ENCODE data around the gene PPM1H.

PPM1H gene

GRCh38 chr12:62861586-62861985, 73.4 kb downstream of the PPM1H start:
- H3K4me1 ChIP-seq (ENCODE audit: insufficient read depth, low read length), result peaks cover 20% of the 10 kb centered on the region
- no peak overlapping the region for H3K9ac ChIP-seq (ENCODE audit: low read depth, low read length)
- no peaks in the 10 kb centered on the region for H3K9me3 ChIP-seq (ENCODE audit: control insufficient read depth, insufficient read depth, low read length)
- no peaks in the 10 kb centered on the region for H3K36me3 ChIP-seq (ENCODE audit: insufficient read depth, low read length)

- Histone ChIP-seq H3K4me1 (ENCODE audit: insufficient read depth, low read length) (peaks cover 12% of the 10 kb centered on the region; the same call in 1 of the 2 replicates), H3K36me3 (ENCODE audit: insufficient read depth, low read length) (no peaks in the 10 kb centered on the region), H3K9ac (ENCODE audit: low read depth, low read length) (no peak overlapping the region), H3K9me3 (ENCODE audit: control insufficient read depth, insufficient read depth, low read length) (no peaks in the 10 kb centered on the region)
Observed at GRCh38 chr12:62860501-62861411, 74.2 kb downstream of the PPM1H start.

- peaks cover 12% of the 10 kb centered on the region; the same call in 1 of the 2 replicates for H3K4me1 ChIP-seq (ENCODE audit: insufficient read depth, low read length)
- H3K9ac ChIP-seq (ENCODE audit: low read depth, low read length), result no peak overlapping the region
- no peaks in the 10 kb centered on the region for H3K36me3 ChIP-seq (ENCODE audit: insufficient read depth, low read length)
- H3K9me3 ChIP-seq (ENCODE audit: control insufficient read depth, insufficient read depth, low read length), result no peaks in the 10 kb centered on the region
Observed at GRCh38 chr12:62860020-62860419, 74.9 kb downstream of the PPM1H start.

GRCh38 chr12:62859321-62859737, 75.6 kb downstream of the PPM1H start:
- Histone ChIP-seq H3K9me3 (ENCODE audit: control insufficient read depth, insufficient read depth, low read length) (no peaks in the 10 kb centered on the region), H3K36me3 (ENCODE audit: insufficient read depth, low read length) (no peaks in the 10 kb centered on the region), H3K9ac (ENCODE audit: low read depth, low read length) (no peak overlapping the region), H3K4me1 (ENCODE audit: insufficient read depth, low read length) (peaks cover 12% of the 10 kb centered on the region; the same call in 1 of the 2 replicates)

GRCh38 chr12:62856454-62856853, 78.5 kb downstream of the PPM1H start:
- Histone ChIP-seq H3K4me1 (ENCODE audit: insufficient read depth, low read length) (peaks cover 9% of the 10 kb centered on the region; the same call in 1 of the 2 replicates), H3K9me3 (ENCODE audit: control insufficient read depth, insufficient read depth, low read length) (no peaks in the 10 kb centered on the region), H3K36me3 (ENCODE audit: insufficient read depth, low read length) (no peaks in the 10 kb centered on the region), H3K9ac (ENCODE audit: low read depth, low read length) (no peak overlapping the region)

GRCh38 chr12:62854024-62854423, 80.9 kb downstream of the PPM1H start:
- H3K9me3 ChIP-seq (ENCODE audit: control insufficient read depth, insufficient read depth, low read length), result no peaks in the 10 kb centered on the region
- no peak overlapping the region for H3K9ac ChIP-seq (ENCODE audit: low read depth, low read length)
- H3K4me1 ChIP-seq (ENCODE audit: insufficient read depth, low read length), result peaks cover 4% of the 10 kb centered on the region; the same call in 1 of the 2 replicates
- H3K36me3 ChIP-seq (ENCODE audit: insufficient read depth, low read length), result no peaks in the 10 kb centered on the region

- H3K9me3 ChIP-seq (ENCODE audit: control insufficient read depth, insufficient read depth, low read length), result no peaks in the 10 kb centered on the region
- H3K9ac ChIP-seq (ENCODE audit: low read depth, low read length), result no peak overlapping the region
- no peaks in the 10 kb centered on the region for H3K36me3 ChIP-seq (ENCODE audit: insufficient read depth, low read length)
- H3K4me1 ChIP-seq (ENCODE audit: insufficient read depth, low read length), result peaks cover 10% of the 10 kb centered on the region
Observed at GRCh38 chr12:62849398-62849797, 85.6 kb downstream of the PPM1H start.

GRCh38 chr12:62848418-62848817, 86.5 kb downstream of the PPM1H start:
- Histone ChIP-seq H3K9ac (ENCODE audit: low read depth, low read length) (no peak overlapping the region), H3K4me1 (ENCODE audit: insufficient read depth, low read length) (peaks cover 18% of the 10 kb centered on the region), H3K9me3 (ENCODE audit: control insufficient read depth, insufficient read depth, low read length) (no peaks in the 10 kb centered on the region), H3K36me3 (ENCODE audit: insufficient read depth, low read length) (no peaks in the 10 kb centered on the region)

- Histone ChIP-seq H3K9ac (ENCODE audit: low read depth, low read length) (no peak overlapping the region), H3K36me3 (ENCODE audit: insufficient read depth, low read length) (no peaks in the 10 kb centered on the region), H3K9me3 (ENCODE audit: control insufficient read depth, insufficient read depth, low read length) (no peaks in the 10 kb centered on the region), H3K4me1 (ENCODE audit: insufficient read depth, low read length) (peaks cover 18% of the 10 kb centered on the region)
Observed at GRCh38 chr12:62847709-62848108, 87.2 kb downstream of the PPM1H start.

GRCh38 chr12:62846491-62846890, 88.5 kb downstream of the PPM1H start:
- Histone ChIP-seq H3K9me3 (ENCODE audit: control insufficient read depth, insufficient read depth, low read length) (no peaks in the 10 kb centered on the region), H3K4me1 (ENCODE audit: insufficient read depth, low read length) (peaks cover 18% of the 10 kb centered on the region), H3K9ac (ENCODE audit: low read depth, low read length) (no peak overlapping the region), H3K36me3 (ENCODE audit: insufficient read depth, low read length) (no peaks in the 10 kb centered on the region)

- Histone ChIP-seq H3K36me3 (ENCODE audit: insufficient read depth, low read length) (no peaks in the 10 kb centered on the region), H3K4me1 (ENCODE audit: insufficient read depth, low read length) (peaks cover 18% of the 10 kb centered on the region), H3K9me3 (ENCODE audit: control insufficient read depth, insufficient read depth, low read length) (no peaks in the 10 kb centered on the region), H3K9ac (ENCODE audit: low read depth, low read length) (no peak overlapping the region)
Observed at GRCh38 chr12:62844915-62845314, 90.0 kb downstream of the PPM1H start.

GRCh38 chr12:62843716-62844115, 91.2 kb downstream of the PPM1H start:
- Histone ChIP-seq H3K9me3 (ENCODE audit: control insufficient read depth, insufficient read depth, low read length) (no peaks in the 10 kb centered on the region), H3K4me1 (ENCODE audit: insufficient read depth, low read length) (peaks cover 18% of the 10 kb centered on the region), H3K9ac (ENCODE audit: low read depth, low read length) (no peak overlapping the region), H3K36me3 (ENCODE audit: insufficient read depth, low read length) (no peaks in the 10 kb centered on the region)

- no peaks in the 10 kb centered on the region for H3K36me3 ChIP-seq (ENCODE audit: insufficient read depth, low read length)
- H3K4me1 ChIP-seq (ENCODE audit: insufficient read depth, low read length), result peaks cover 16% of the 10 kb centered on the region
- H3K9me3 ChIP-seq (ENCODE audit: control insufficient read depth, insufficient read depth, low read length), result no peaks in the 10 kb centered on the region
- no peak overlapping the region for H3K9ac ChIP-seq (ENCODE audit: low read depth, low read length)
Observed at GRCh38 chr12:62841846-62842245, 93.1 kb downstream of the PPM1H start.

GRCh38 chr12:62840806-62841205, 94.1 kb downstream of the PPM1H start:
- Histone ChIP-seq H3K36me3 (ENCODE audit: insufficient read depth, low read length) (no peaks in the 10 kb centered on the region), H3K9me3 (ENCODE audit: control insufficient read depth, insufficient read depth, low read length) (no peaks in the 10 kb centered on the region), H3K9ac (ENCODE audit: low read depth, low read length) (no peak overlapping the region), H3K4me1 (ENCODE audit: insufficient read depth, low read length) (peaks cover 12% of the 10 kb centered on the region)
